Hepatocyte (in vitro differentiated cells): ENCODE data around the gene SERPINB11.

Experiments
- CTCF ChIP-seq: fragments of 200-600 bp; sonication (generic); IDR thresholded peaks from 2 replicates; pipeline ENCODE4 v1.5.1; 2016; ENCODE audit warnings: antibody characterized with exemption, mild to moderate bottlenecking; ENCODE audit not compliant: poor library complexity
- EZH2 ChIP-seq: fragments of 200-600 bp; sonication (generic); IDR thresholded peaks from 2 replicates; pipeline ENCODE4 v1.6.1; 2016; ENCODE audit warnings: antibody characterized with exemption, mild to moderate bottlenecking, borderline replicate concordance

DNA sequence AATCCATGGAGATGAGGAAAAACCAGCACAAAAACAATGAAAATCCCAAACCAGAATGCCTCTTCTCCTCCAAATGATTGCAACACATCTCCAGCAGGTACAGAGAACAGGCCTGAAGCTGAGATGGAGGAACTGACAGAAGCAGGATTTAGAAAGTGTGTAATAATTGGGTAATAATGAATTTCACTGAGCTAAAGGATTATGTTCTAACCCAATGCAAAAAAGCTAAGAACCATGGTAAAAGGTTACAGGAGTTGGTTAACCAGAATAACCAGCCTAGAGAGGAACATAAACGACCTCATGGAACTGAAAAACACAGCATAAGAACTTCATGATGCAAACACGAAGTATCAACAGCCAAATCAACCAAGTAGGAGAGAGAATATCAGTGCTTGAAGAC is 13.7 kb upstream of the SERPINB11 start:
- TF ChIP-seq CTCF (no peak), EZH2 (no peak)
